ENCODE results near the gene NDEL1.

The NDEL1 gene

GRCh38 chr17:8459107-8459506 lies 23.4 kb downstream of the NDEL1 start:
- H3K9me3 ChIP-seq (ENCODE audit: insufficient read depth, low read length, severe bottlenecking) = no peaks in the 10 kb centered on the region
- no peak overlapping the region for H3K4me3 ChIP-seq (ENCODE audit: low read depth in 1 of 2, low read length in 2 of 2)
- no peak overlapping the region for H3K27ac ChIP-seq (ENCODE audit: low read length)
- no peak overlapping the region for H2AFZ ChIP-seq (ENCODE audit: low read depth, low read length)
- no peak overlapping the region for H3K9ac ChIP-seq (ENCODE audit: low read depth, low read length)
- peaks cover 12% of the 10 kb centered on the region for H3K79me2 ChIP-seq (ENCODE audit: insufficient read depth, low read length)
- peaks cover 6% of the 10 kb centered on the region; the same call in 1 of the 2 replicates for H4K20me1 ChIP-seq (ENCODE audit: insufficient read depth, low read length)
- DNase-seq (no peak), ATAC-seq (ENCODE audit: insufficient read depth, low read depth) (no peak)
- no peaks in the 10 kb centered on the region for H3K27me3 ChIP-seq (ENCODE audit: insufficient read depth, low read length, poor library complexity)
- H3K36me3 ChIP-seq (ENCODE audit: insufficient read depth, low read length) = peaks cover 93% of the 10 kb centered on the region
- no peak overlapping the region for H3K4me2 ChIP-seq (ENCODE audit: insufficient read depth, low read length)
- H3K4me1 ChIP-seq (ENCODE audit: insufficient read depth, low read length) = no peaks in the 10 kb centered on the region
- no peak for TF ChIP-seq CTCF (IDR thresholded peaks at IDR 0.05; ENCODE audit: borderline replicate concordance, extremely low read depth, low read length, poor library complexity, severe bottlenecking)
- TF ChIP-seq EZH2 (IDR thresholded peaks at IDR 0.05; ENCODE audit: borderline replicate concordance, low read depth, low read length, severe bottlenecking) = no peak

- Histone ChIP-seq H3K4me1 (ENCODE audit: insufficient read depth, low read length) (no peaks in the 10 kb centered on the region), H3K9me3 (ENCODE audit: insufficient read depth, low read length, severe bottlenecking) (no peaks in the 10 kb centered on the region), H3K4me3 (ENCODE audit: low read depth in 1 of 2, low read length in 2 of 2) (no peak overlapping the region), H2AFZ (ENCODE audit: low read depth, low read length) (no peak overlapping the region), H4K20me1 (ENCODE audit: insufficient read depth, low read length) (peaks cover 10% of the 10 kb centered on the region; the same call in 1 of the 2 replicates), H3K4me2 (ENCODE audit: insufficient read depth, low read length) (no peak overlapping the region), H3K36me3 (ENCODE audit: insufficient read depth, low read length) (peaks cover 93% of the 10 kb centered on the region), H3K27ac (ENCODE audit: low read length) (no peak overlapping the region), H3K27me3 (ENCODE audit: insufficient read depth, low read length, poor library complexity) (no peaks in the 10 kb centered on the region), H3K9ac (ENCODE audit: low read depth, low read length) (no peak overlapping the region), H3K79me2 (ENCODE audit: insufficient read depth, low read length) (peaks cover 19% of the 10 kb centered on the region)
- no peak for ATAC-seq (ENCODE audit: insufficient read depth, low read depth)
- TF ChIP-seq EZH2 (IDR thresholded peaks at IDR 0.05; ENCODE audit: borderline replicate concordance, low read depth, low read length, severe bottlenecking) = no peak
- no peak for TF ChIP-seq CTCF (IDR thresholded peaks at IDR 0.05; ENCODE audit: borderline replicate concordance, extremely low read depth, low read length, poor library complexity, severe bottlenecking)
- DNase-seq = no peak
Observed at GRCh38 chr17:8459831-8460230, 24.1 kb downstream of the NDEL1 start.

- Histone ChIP-seq H3K4me3 (ENCODE audit: low read depth in 1 of 2, low read length in 2 of 2) (no peak overlapping the region), H3K27me3 (ENCODE audit: insufficient read depth, low read length, poor library complexity) (no peaks in the 10 kb centered on the region), H4K20me1 (ENCODE audit: insufficient read depth, low read length) (peaks cover 19% of the 10 kb centered on the region), H3K79me2 (ENCODE audit: insufficient read depth, low read length) (peaks cover 25% of the 10 kb centered on the region), H3K9me3 (ENCODE audit: insufficient read depth, low read length, severe bottlenecking) (no peaks in the 10 kb centered on the region), H3K27ac (ENCODE audit: low read length) (no peak overlapping the region), H3K36me3 (ENCODE audit: insufficient read depth, low read length) (peaks cover 86% of the 10 kb centered on the region), H3K4me1 (ENCODE audit: insufficient read depth, low read length) (no peaks in the 10 kb centered on the region), H3K9ac (ENCODE audit: low read depth, low read length) (no peak overlapping the region), H3K4me2 (ENCODE audit: insufficient read depth, low read length) (no peak overlapping the region), H2AFZ (ENCODE audit: low read depth, low read length) (no peak overlapping the region)
- TF ChIP-seq EZH2 (IDR thresholded peaks at IDR 0.05; ENCODE audit: borderline replicate concordance, low read depth, low read length, severe bottlenecking) (no peak), CTCF (IDR thresholded peaks at IDR 0.05; ENCODE audit: borderline replicate concordance, extremely low read depth, low read length, poor library complexity, severe bottlenecking) (no peak)
- no peak for ATAC-seq (ENCODE audit: insufficient read depth, low read depth)
- DNase-seq = no peak
Observed at GRCh38 chr17:8462564-8462963, 26.9 kb downstream of the NDEL1 start.

GRCh38 chr17:8463099-8463498 lies 27.4 kb downstream of the NDEL1 start:
- H3K4me1 ChIP-seq (ENCODE audit: insufficient read depth, low read length) = no peaks in the 10 kb centered on the region
- no peak overlapping the region for H2AFZ ChIP-seq (ENCODE audit: low read depth, low read length)
- no peak overlapping the region for H3K9ac ChIP-seq (ENCODE audit: low read depth, low read length)
- H3K4me3 ChIP-seq (ENCODE audit: low read depth in 1 of 2, low read length in 2 of 2) = no peak overlapping the region
- no peak overlapping the region for H3K4me2 ChIP-seq (ENCODE audit: insufficient read depth, low read length)
- H3K79me2 ChIP-seq (ENCODE audit: insufficient read depth, low read length) = peaks cover 25% of the 10 kb centered on the region
- DNase-seq (no peak), ATAC-seq (ENCODE audit: insufficient read depth, low read depth) (no peak)
- no peaks in the 10 kb centered on the region for H3K9me3 ChIP-seq (ENCODE audit: insufficient read depth, low read length, severe bottlenecking)
- no peaks in the 10 kb centered on the region for H3K27me3 ChIP-seq (ENCODE audit: insufficient read depth, low read length, poor library complexity)
- H4K20me1 ChIP-seq (ENCODE audit: insufficient read depth, low read length) = peaks cover 19% of the 10 kb centered on the region
- H3K27ac ChIP-seq (ENCODE audit: low read length) = no peak overlapping the region
- TF ChIP-seq EZH2 (IDR thresholded peaks at IDR 0.05; ENCODE audit: borderline replicate concordance, low read depth, low read length, severe bottlenecking) (no peak), CTCF (IDR thresholded peaks at IDR 0.05; ENCODE audit: borderline replicate concordance, extremely low read depth, low read length, poor library complexity, severe bottlenecking) (no peak)
- peaks cover 86% of the 10 kb centered on the region for H3K36me3 ChIP-seq (ENCODE audit: insufficient read depth, low read length)

All from DND-41 (cell line).